ENCODE measurements around the gene AIM2. TPM values are rescaled to one million over a fixed set of nuclear protein-coding genes. Genes with fewer than 3 reads are reported as not detected.
A peak's percentile ranks its signal among the peaks of the same experiment; 100 is the strongest.

AIM2 gene
- total RNA-seq, 1 donor from 2014 or later: not detected

GRCh38 chr1:159023723-159024122 lies 52.8 kb downstream of the AIM2 start:
- no peak for DNase-seq (ENCODE audit: low read depth)

GRCh38 chr1:159015440-159015909 lies 61.1 kb downstream of the AIM2 start:
- peak; percentile 86 for DNase-seq (ENCODE audit: low read depth)

- no peak for DNase-seq (ENCODE audit: low read depth)
Observed at GRCh38 chr1:159014851-159015250, 61.7 kb downstream of the AIM2 start.

GRCh38 chr1:159014003-159014571 lies 62.5 kb downstream of the AIM2 start:
- DNase-seq (ENCODE audit: low read depth): no peak

- no peak for DNase-seq (ENCODE audit: low read depth)
Observed at GRCh38 chr1:159012495-159012894, 64.1 kb downstream of the AIM2 start.

Other genes with a start within 250 kb of the AIM2 start
- not detected in 2 replicates for gene MNDA, start 245.4 kb downstream of the AIM2 start, total RNA-seq
- not detected in 2 replicates for gene PYHIN1, start 145.2 kb downstream of the AIM2 start, total RNA-seq
- 8.7 and 25.6 TPM in 2 replicates for gene IFI16, start 66.9 kb downstream of the AIM2 start, total RNA-seq
- gene CADM3, start 94.8 kb upstream of the AIM2 start, total RNA-seq: under 0.01 and 0.85 TPM in 2 replicates
- gene ACKR1, start 128.1 kb upstream of the AIM2 start, total RNA-seq: not detected in 2 replicates
- not detected in 2 replicates for gene FCER1A, start 225.6 kb upstream of the AIM2 start, total RNA-seq